HCT116 (cell line): ENCODE measurements around the gene ARSI. TPM values are rescaled to one million over a fixed set of nuclear protein-coding genes. Genes with fewer than 3 reads are reported as not detected.

Experiments
- ATAC-seq: fragments of 200-7000 bp; cut with Tn5 transposase; 2 replicates; pipeline ENCODE4 v1.9.1; 2020; ENCODE audit warnings: mild to moderate bottlenecking, moderate library complexity
- BruUV-seq: library from RNA; stranded (reverse); fragments of 400-500 nt; replicated peaks from 2 replicates; lab custom pipeline; 2021; lab: Mats Ljungman, UMichigan
- CTCF ChIA-PET: fragments of 300-600 bp; sonication (Branson Sonifier 250); formaldehyde crosslinking; loops from one replicate; lab custom pipeline; 2021; ENCODE audit warnings: antibody characterized with exemption; lab: Charles Lee
- POLR2A ChIA-PET: fragments of 300-600, 350-600 bp; sonication (Branson Sonifier 250); formaldehyde crosslinking; loops from one replicate; lab custom pipeline; 2021; ENCODE audit warnings: antibody characterized with exemption; lab: Charles Lee
- RAD21 ChIA-PET, 2 experiments: fragments of 300-600 bp; sonication (Branson Sonifier 250); formaldehyde crosslinking; loops; one replicate each; lab custom pipeline; 2023; ENCODE audit warnings: low total read pairs in 2 of 2; ENCODE audit not compliant: uncharacterized antibody in 2 of 2, unreplicated experiment in 2 of 2, low non-redundant PET in 1 of 2; lab: Charles Lee
- DNase-seq: peaks from one replicate; pipeline ENCODE4 v3.0.0-alpha.2; 2010; ENCODE audit warnings: low read depth, low spot score
- H2AFZ ChIP-seq: fragments of 200-600 bp; shearing (Covaris generic), sonication (generic); 2 replicates; pipeline ENCODE4 v1.6.1; 2017; ENCODE audit warnings: low read depth, mixed run types, mixed read lengths, antibody characterized with exemption, low read length; ENCODE audit not compliant: poor library complexity, severe bottlenecking
- H3K27ac ChIP-seq: 2 replicates; pipeline ENCODE4 v1.5.1; 2012; ENCODE audit warnings: low read depth, low read length
- H3K27me3 ChIP-seq: fragments of 200-600 bp; sonication (generic); 2 replicates; pipeline ENCODE4 v1.6.1; 2016; ENCODE audit warnings: mixed run types, low read length, mixed read lengths; ENCODE audit not compliant: insufficient read depth
- H3K36me3 ChIP-seq, 2 experiments: fragments of 200-500 bp in 1 of 2; fragments of 200-600 bp in 1 of 2; sonication (Bioruptor generic) in 1 of 2; sonication (generic) in 1 of 2; 2 replicates each; pipeline versions ENCODE4 v1.5.1 to v1.6.1; 2014 to 2016; ENCODE audit warnings: low read length in 2 of 2, inconsistent platforms in 1 of 2, mixed read lengths in 1 of 2, mixed run types in 1 of 2; ENCODE audit not compliant: insufficient read depth in 2 of 2, control insufficient read depth in 1 of 2
- H3K4me1 ChIP-seq, 2 experiments: fragments of 200-600 bp in 1 of 2; sonication (generic) in 1 of 2; 2 replicates each; pipeline versions ENCODE4 v1.5.1 to v1.6.1; 2012 to 2017; ENCODE audit warnings: low read length in 2 of 2, inconsistent platforms in 1 of 2, mild to moderate bottlenecking in 1 of 2, mixed read lengths in 1 of 2, mixed run types in 1 of 2, moderate library complexity in 1 of 2; ENCODE audit not compliant: insufficient read depth in 2 of 2, control insufficient read depth in 1 of 2
- H3K4me2 ChIP-seq: fragments of 200-600 bp; sonication (generic); 2 replicates; pipeline ENCODE4 v1.6.1; 2017; ENCODE audit warnings: mixed run types, low read length, mixed read lengths
- H3K4me3 ChIP-seq, 2 experiments: fragments of 200-600 bp in 1 of 2; sonication (generic) in 1 of 2; replicated peaks in 1 of 2; 2 replicates each; pipeline ENCODE4 v1.5.1; 2011 to 2016; ENCODE audit warnings: low read length in 2 of 2, control low read depth in 1 of 2, low read depth in 1 of 2, mild to moderate bottlenecking in 1 of 2, mixed read lengths in 1 of 2, mixed run types in 1 of 2
- H3K79me2 ChIP-seq: fragments of 200-600 bp; sonication (generic); 2 replicates; pipeline ENCODE4 v1.6.1; 2017; ENCODE audit warnings: mild to moderate bottlenecking, mixed run types, low read length, moderate library complexity, mixed read lengths; ENCODE audit not compliant: insufficient read depth
- H3K9ac ChIP-seq: fragments of 200-600 bp; sonication (generic); 2 replicates; pipeline ENCODE4 v1.6.1; 2016; ENCODE audit warnings: low read length, mixed read lengths
- H3K9me2 ChIP-seq: fragments of 200-600 bp; sonication (generic), shearing (Covaris generic); 2 replicates; pipeline ENCODE4 v1.6.1; 2017; ENCODE audit warnings: mixed run types, mild to moderate bottlenecking, moderate library complexity; ENCODE audit not compliant: insufficient read depth
- H3K9me3 ChIP-seq, 2 experiments: fragments of 200-500 bp in 1 of 2; fragments of 200-600 bp in 1 of 2; sonication (Bioruptor generic) in 1 of 2; sonication (generic) in 1 of 2; 2 replicates each; pipeline ENCODE4 v1.6.1; 2014 to 2017; ENCODE audit warnings: low read length in 2 of 2, mixed read lengths in 2 of 2, inconsistent platforms in 1 of 2, low read depth in 1 of 2, mild to moderate bottlenecking in 1 of 2, mixed run types in 1 of 2, moderate library complexity in 1 of 2; ENCODE audit not compliant: control insufficient read depth in 1 of 2, insufficient read depth in 1 of 2
- H4K20me1 ChIP-seq: fragments of 200-600 bp; sonication (generic), shearing (Covaris generic); 2 replicates; pipeline ENCODE4 v1.6.1; 2017; ENCODE audit warnings: mixed run types, mild to moderate bottlenecking, moderate library complexity; ENCODE audit not compliant: insufficient read depth
- CBX3 ChIP-seq: IDR thresholded peaks from 2 replicates; pipeline ENCODE4 v1.6.1; 2012; ENCODE audit warnings: low read depth
- EGR1 ChIP-seq: IDR thresholded peaks from 2 replicates; pipeline ENCODE4 v1.6.1; 2012; ENCODE audit warnings: low read depth
- ELF1 ChIP-seq: IDR thresholded peaks from 2 replicates; pipeline ENCODE4 v1.6.1; 2012; ENCODE audit warnings: low read depth, borderline replicate concordance
- EZH2phosphoT487 ChIP-seq: fragments of 200-600 bp; IDR thresholded peaks from 2 replicates; pipeline ENCODE4 v1.6.1; 2018; ENCODE audit warnings: antibody characterized with exemption, borderline replicate concordance
- FOSL1 ChIP-seq: IDR thresholded peaks from 2 replicates; pipeline ENCODE4 v1.6.1; 2012; ENCODE audit warnings: low read depth
- JUND ChIP-seq: IDR thresholded peaks from 2 replicates; pipeline ENCODE4 v1.6.1; 2012
- POLR2A ChIP-seq: IDR thresholded peaks from 2 replicates; pipeline ENCODE4 v1.7.0; 2011; ENCODE audit warnings: borderline replicate concordance; ENCODE audit not compliant: insufficient read depth, insufficient read length; ENCODE audit errors: extremely low read depth
- POLR2AphosphoS5 ChIP-seq: IDR thresholded peaks from 2 replicates; pipeline ENCODE4 v1.6.1; 2011; ENCODE audit warnings: mild to moderate bottlenecking, low read depth, low read length, moderate library complexity
- RAD21 ChIP-seq: IDR thresholded peaks from 2 replicates; pipeline ENCODE4 v1.6.1; 2012; ENCODE audit warnings: low read depth, mild to moderate bottlenecking
- SIN3A ChIP-seq: IDR thresholded peaks from 2 replicates; pipeline ENCODE4 v1.6.1; 2012; ENCODE audit warnings: low read depth
- SP1 ChIP-seq: IDR thresholded peaks from 2 replicates; pipeline ENCODE4 v1.6.1; 2012; ENCODE audit warnings: low read depth
- TCF7L2 ChIP-seq: IDR thresholded peaks from 2 replicates; pipeline ENCODE4 v1.7.0; 2011; ENCODE audit warnings: borderline replicate concordance, inconsistent platforms; ENCODE audit not compliant: insufficient read depth, insufficient read length; ENCODE audit errors: extremely low read depth
- YY1 ChIP-seq: IDR thresholded peaks from 2 replicates; pipeline ENCODE4 v1.6.1; 2011; ENCODE audit warnings: low read length, low read depth, moderate library complexity, mild to moderate bottlenecking; ENCODE audit not compliant: insufficient replicate concordance; ENCODE audit errors: extremely low read depth
- ZFX ChIP-seq: fragments of 450-650 bp; IDR thresholded peaks from 2 replicates; pipeline ENCODE4 v1.6.1; 2017
- ZNF274 ChIP-seq: fragments of 200-500 bp; sonication (Bioruptor generic); IDR thresholded peaks from 2 replicates; pipeline ENCODE4 v1.6.1; 2014; ENCODE audit warnings: mild to moderate bottlenecking, low read depth, low read length, inconsistent platforms
- intact Hi-C: fragments of 100-400 bp; cut with micrococcal nuclease; formaldehyde crosslinking; loops from 2 replicates; pipeline ENCODE4 v1.10.0; 2022
- total RNA-seq: library from RNA; stranded (reverse); gene quantifications from one replicate; pipeline ENCODE4 v1.2.1, GENCODE V29; 2021; ENCODE audit not compliant: unreplicated experiment
- TF ChIP-seq, protein P1 (sequence below): IDR thresholded peaks from 2 replicates; pipeline ENCODE4 v1.6.1; 2012; ENCODE audit warnings: low read depth
- TF ChIP-seq, protein P2 (sequence below): IDR thresholded peaks from 2 replicates; pipeline ENCODE4 v1.6.1; 2012
- TF ChIP-seq, protein P3 (sequence below), 3 experiments: fragments of 200-600 bp in 1 of 3; sonication (generic) in 1 of 3; IDR thresholded peaks in 2 of 3; conservative IDR thresholded peaks in 1 of 3; 2 replicates each; pipeline ENCODE4 v1.5.1; 2012 to 2017; ENCODE audit warnings: low read depth in 2 of 3, low read length in 2 of 3, antibody characterized with exemption in 1 of 3, borderline replicate concordance in 1 of 3, control low read depth in 1 of 3, mild to moderate bottlenecking in 1 of 3, mixed read lengths in 1 of 3, mixed run types in 1 of 3, moderate library complexity in 1 of 3; ENCODE audit not compliant: insufficient read depth in 1 of 3

The ARSI gene
- total RNA-seq, 1 experiment from 2014 or later: 0.07 TPM

DNA sequence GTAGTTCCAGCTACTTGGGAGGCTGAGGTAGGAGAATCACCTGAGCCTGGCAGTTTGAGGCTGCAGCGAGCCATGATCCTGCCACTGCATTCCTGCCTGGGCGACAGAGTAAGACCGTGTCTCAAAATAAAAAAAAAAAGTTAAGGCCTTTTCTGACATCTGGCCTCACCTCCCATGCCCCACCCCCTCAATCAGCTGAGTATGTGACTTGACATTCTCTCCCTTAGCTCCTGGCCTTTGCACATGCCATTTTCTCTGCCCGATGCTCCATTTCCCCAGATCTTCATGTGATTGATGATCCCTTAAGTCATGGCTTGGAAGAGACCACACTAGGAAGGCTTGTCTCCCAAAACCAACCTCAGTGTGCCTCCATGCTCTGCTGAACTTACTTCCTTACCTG is 37.1 kb upstream of the ARSI start:
- ATAC-seq (no peak), DNase-seq (no peak)
- Histone ChIP-seq H3K9ac (no peak overlapping the region), H3K36me3 (no peaks in the 10 kb centered on the region), H3K4me1 (no peaks in the 10 kb centered on the region), H3K4me2 (no peak overlapping the region), H3K9me3 (no peaks in the 10 kb centered on the region), H3K4me3 (no peak overlapping the region), H3K27me3 (no peaks in the 10 kb centered on the region), H3K9me2 (no peaks in the 10 kb centered on the region), H3K79me2 (no peaks in the 10 kb centered on the region), H3K27ac (no peak overlapping the region), H2AFZ (no peak overlapping the region), H4K20me1 (no peaks in the 10 kb centered on the region)
- TF ChIP-seq, protein P1, sequence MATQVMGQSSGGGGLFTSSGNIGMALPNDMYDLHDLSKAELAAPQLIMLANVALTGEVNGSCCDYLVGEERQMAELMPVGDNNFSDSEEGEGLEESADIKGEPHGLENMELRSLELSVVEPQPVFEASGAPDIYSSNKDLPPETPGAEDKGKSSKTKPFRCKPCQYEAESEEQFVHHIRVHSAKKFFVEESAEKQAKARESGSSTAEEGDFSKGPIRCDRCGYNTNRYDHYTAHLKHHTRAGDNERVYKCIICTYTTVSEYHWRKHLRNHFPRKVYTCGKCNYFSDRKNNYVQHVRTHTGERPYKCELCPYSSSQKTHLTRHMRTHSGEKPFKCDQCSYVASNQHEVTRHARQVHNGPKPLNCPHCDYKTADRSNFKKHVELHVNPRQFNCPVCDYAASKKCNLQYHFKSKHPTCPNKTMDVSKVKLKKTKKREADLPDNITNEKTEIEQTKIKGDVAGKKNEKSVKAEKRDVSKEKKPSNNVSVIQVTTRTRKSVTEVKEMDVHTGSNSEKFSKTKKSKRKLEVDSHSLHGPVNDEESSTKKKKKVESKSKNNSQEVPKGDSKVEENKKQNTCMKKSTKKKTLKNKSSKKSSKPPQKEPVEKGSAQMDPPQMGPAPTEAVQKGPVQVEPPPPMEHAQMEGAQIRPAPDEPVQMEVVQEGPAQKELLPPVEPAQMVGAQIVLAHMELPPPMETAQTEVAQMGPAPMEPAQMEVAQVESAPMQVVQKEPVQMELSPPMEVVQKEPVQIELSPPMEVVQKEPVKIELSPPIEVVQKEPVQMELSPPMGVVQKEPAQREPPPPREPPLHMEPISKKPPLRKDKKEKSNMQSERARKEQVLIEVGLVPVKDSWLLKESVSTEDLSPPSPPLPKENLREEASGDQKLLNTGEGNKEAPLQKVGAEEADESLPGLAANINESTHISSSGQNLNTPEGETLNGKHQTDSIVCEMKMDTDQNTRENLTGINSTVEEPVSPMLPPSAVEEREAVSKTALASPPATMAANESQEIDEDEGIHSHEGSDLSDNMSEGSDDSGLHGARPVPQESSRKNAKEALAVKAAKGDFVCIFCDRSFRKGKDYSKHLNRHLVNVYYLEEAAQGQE: no peak
- TF ChIP-seq, protein P2, sequence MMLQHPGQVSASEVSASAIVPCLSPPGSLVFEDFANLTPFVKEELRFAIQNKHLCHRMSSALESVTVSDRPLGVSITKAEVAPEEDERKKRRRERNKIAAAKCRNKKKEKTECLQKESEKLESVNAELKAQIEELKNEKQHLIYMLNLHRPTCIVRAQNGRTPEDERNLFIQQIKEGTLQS: no peak
- TF ChIP-seq TCF7L2: no peak
- TF ChIP-seq ELF1: no peak
- no peak for TF ChIP-seq POLR2A
- TF ChIP-seq YY1: no peak
- TF ChIP-seq RAD21: no peak
- TF ChIP-seq EGR1: no peak
- TF ChIP-seq, protein P3, sequence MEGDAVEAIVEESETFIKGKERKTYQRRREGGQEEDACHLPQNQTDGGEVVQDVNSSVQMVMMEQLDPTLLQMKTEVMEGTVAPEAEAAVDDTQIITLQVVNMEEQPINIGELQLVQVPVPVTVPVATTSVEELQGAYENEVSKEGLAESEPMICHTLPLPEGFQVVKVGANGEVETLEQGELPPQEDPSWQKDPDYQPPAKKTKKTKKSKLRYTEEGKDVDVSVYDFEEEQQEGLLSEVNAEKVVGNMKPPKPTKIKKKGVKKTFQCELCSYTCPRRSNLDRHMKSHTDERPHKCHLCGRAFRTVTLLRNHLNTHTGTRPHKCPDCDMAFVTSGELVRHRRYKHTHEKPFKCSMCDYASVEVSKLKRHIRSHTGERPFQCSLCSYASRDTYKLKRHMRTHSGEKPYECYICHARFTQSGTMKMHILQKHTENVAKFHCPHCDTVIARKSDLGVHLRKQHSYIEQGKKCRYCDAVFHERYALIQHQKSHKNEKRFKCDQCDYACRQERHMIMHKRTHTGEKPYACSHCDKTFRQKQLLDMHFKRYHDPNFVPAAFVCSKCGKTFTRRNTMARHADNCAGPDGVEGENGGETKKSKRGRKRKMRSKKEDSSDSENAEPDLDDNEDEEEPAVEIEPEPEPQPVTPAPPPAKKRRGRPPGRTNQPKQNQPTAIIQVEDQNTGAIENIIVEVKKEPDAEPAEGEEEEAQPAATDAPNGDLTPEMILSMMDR (IDR thresholded peaks at IDR 0.05 in 2 of 3, conservative IDR thresholded peaks at IDR 0.05 in 1 of 3; ENCODE audit: borderline replicate concordance in 1 of 3, insufficient read depth in 1 of 3, low read depth in 2 of 3, low read length in 2 of 3): no peak
- no peak for TF ChIP-seq SP1
- no peak for TF ChIP-seq JUND
- TF ChIP-seq CBX3: no peak
- no peak for TF ChIP-seq POLR2AphosphoS5
- no peak for TF ChIP-seq ZNF274
- TF ChIP-seq EZH2phosphoT487: no peak
- TF ChIP-seq FOSL1: no peak
- TF ChIP-seq ZFX: no peak
- no peak for TF ChIP-seq SIN3A
- ChIA-PET POLR2A (no interaction called here), CTCF (no interaction called here), RAD21 (no interaction called here)
- intact Hi-C loops: no loop called here
- no TSS peak for BruUV-seq
